ENCODE results near the gene ZBTB12. TPM values are rescaled to one million over a fixed set of nuclear protein-coding genes. Genes with fewer than 3 reads are reported as not detected.
A peak's percentile ranks its signal among the peaks of the same experiment; 100 is the strongest.
"Not testable (repeated sequence)": the region's sequence is repeated elsewhere in the genome, so short reads cannot be mapped to it uniquely, and the experiment has no call there.

The ZBTB12 gene
- total RNA-seq, 2 donors from 2014 or later, result 1.3 to 2.4 TPM

- DNase-seq (ENCODE audit: low spot score in 2 of 2); H3K9me3 Mint-ChIP-seq; H3K27ac Mint-ChIP-seq; H3K36me3 Mint-ChIP-seq: not testable (repeated sequence)
- peak in 1 of 2 donors; percentile 18 for ATAC-seq
Observed at GRCh38 chr6:31851980-31852718, 49.7 kb downstream of the ZBTB12 start.

- no peak overlapping the region for H3K27ac Mint-ChIP-seq
- DNase-seq (ENCODE audit: low spot score in 2 of 2) (no peak), ATAC-seq (no peak)
- no peaks in the 10 kb centered on the region for H3K9me3 Mint-ChIP-seq
- H3K36me3 Mint-ChIP-seq, result no peaks in the 10 kb centered on the region
Observed at GRCh38 chr6:31851485-31851832, 50.4 kb downstream of the ZBTB12 start.

DNA sequence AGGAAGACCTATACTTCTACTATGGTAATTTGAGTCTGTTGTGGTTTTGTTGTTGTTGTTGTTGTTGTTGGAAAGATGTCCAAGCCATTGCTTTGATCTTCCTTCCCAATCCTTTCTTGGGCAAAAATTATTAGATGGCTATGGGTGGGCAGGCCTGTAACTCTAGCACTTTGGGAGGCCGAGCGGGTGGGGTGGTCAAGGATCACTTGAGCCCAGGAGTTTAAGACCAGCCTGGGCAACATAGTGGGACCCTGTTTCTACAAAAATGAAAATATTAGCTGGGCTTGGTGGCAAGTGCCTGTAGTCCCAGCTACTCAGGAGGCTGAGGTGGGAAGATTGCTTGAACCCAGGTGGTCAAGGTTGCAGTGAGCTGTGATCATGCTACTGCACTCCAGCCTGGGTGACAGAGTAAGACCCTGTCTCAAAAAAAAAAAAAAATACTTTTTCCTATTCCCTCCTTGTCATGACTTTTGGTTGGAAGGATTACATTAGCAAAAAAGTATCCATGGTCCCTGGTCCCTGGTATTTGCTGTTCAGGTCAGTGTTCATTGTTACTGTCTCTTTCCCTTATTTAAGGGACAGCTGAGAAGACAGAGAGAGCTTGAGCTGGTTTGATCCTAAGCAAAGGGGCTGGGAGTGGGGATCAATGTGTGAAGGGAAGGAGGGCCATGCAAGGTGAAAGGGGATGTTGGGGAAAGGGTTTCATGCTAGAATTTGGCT lies 51.0 kb downstream of the ZBTB12 start:
- no peak overlapping the region for H3K27ac Mint-ChIP-seq
- no peak for DNase-seq (ENCODE audit: low spot score in 2 of 2)
- H3K9me3 Mint-ChIP-seq, result no peaks in the 10 kb centered on the region
- ATAC-seq, result no peak
- no peaks in the 10 kb centered on the region for H3K36me3 Mint-ChIP-seq

Other genes with a start within 250 kb of the ZBTB12 start
- gene BAG6, start 249.4 kb downstream of the ZBTB12 start, total RNA-seq, result 100 to 1,000 TPM; 286 to 303 TPM
- gene APOM, start 246.2 kb downstream of the ZBTB12 start, total RNA-seq, result 1 to 10 TPM; 2.6 to 2.7 TPM
- 10 to 100 TPM; 15.0 to 16.4 TPM for gene C6orf47, start 241.3 kb downstream of the ZBTB12 start, total RNA-seq
- 10 to 100 TPM; 36.2 to 39.0 TPM for gene GPANK1, start 237.1 kb downstream of the ZBTB12 start, total RNA-seq
- 100 to 1,000 TPM; 242 to 251 TPM for gene CSNK2B, start 236.0 kb downstream of the ZBTB12 start, total RNA-seq
- 10 to 100 TPM; 23.4 to 26.5 TPM for gene LY6G5B, start 232.1 kb downstream of the ZBTB12 start, total RNA-seq
- gene LY6G5C, start 221.0 kb downstream of the ZBTB12 start, total RNA-seq, result 1 to 10 TPM; 1.8 to 4.1 TPM
- gene ABHD16A, start 198.8 kb downstream of the ZBTB12 start, total RNA-seq, result 10 to 100 TPM; 33.1 to 46.8 TPM
- gene LY6G6F, start 195.2 kb downstream of the ZBTB12 start, total RNA-seq, result not detected
- not detected for gene LY6G6D, start 186.7 kb downstream of the ZBTB12 start, total RNA-seq
- not detected for gene LY6G6C, start 180.3 kb downstream of the ZBTB12 start, total RNA-seq
- gene MPIG6B, start 178.7 kb downstream of the ZBTB12 start, total RNA-seq, result not detected
- 10 to 100 TPM in 1 of 2 donors, 1 to 10 TPM in 1; 6.7 to 42.6 TPM for gene DDAH2, start 172.8 kb downstream of the ZBTB12 start, total RNA-seq
- 100 to 1,000 TPM; 440 to 455 TPM for gene CLIC1, start 165.6 kb downstream of the ZBTB12 start, total RNA-seq
- gene MSH5, start 162.1 kb downstream of the ZBTB12 start, total RNA-seq, result 100 to 1,000 TPM; 116 to 158 TPM
- gene SAPCD1, start 139.4 kb downstream of the ZBTB12 start, total RNA-seq, result 10 to 100 TPM; 13.3 to 21.3 TPM
- gene VWA7, start 124.8 kb downstream of the ZBTB12 start, total RNA-seq, result 1 to 10 TPM in 1 of 2 donors, under 1 TPM in 1; 0.68 to 2.6 TPM
- 100 to 1,000 TPM in 1 of 2 donors, 10 to 100 TPM in 1; 57.7 to 127 TPM for gene VARS1, start 106.3 kb downstream of the ZBTB12 start, total RNA-seq
- gene LSM2, start 95.1 kb downstream of the ZBTB12 start, total RNA-seq, result 100 to 1,000 TPM; 150 to 173 TPM
- 1 to 10 TPM; 2.3 to 2.8 TPM for gene HSPA1L, start 86.8 kb downstream of the ZBTB12 start, total RNA-seq
- 10 to 100 TPM; 55.1 to 79.8 TPM for gene HSPA1A, start 86.5 kb downstream of the ZBTB12 start, total RNA-seq
- 100 to 1,000 TPM in 1 of 2 donors, 10 to 100 TPM in 1; 53.8 to 171 TPM for gene HSPA1B, start 74.3 kb downstream of the ZBTB12 start, total RNA-seq
- gene NEU1, start 39.3 kb downstream of the ZBTB12 start, total RNA-seq, result 10 to 100 TPM; 18.6 to 48.8 TPM
- under 1 TPM in 1 of 2 donors, not detected in 1; 0.29 TPM for gene SLC44A4, start 23.1 kb downstream of the ZBTB12 start, total RNA-seq
- gene EHMT2, start 4.4 kb downstream of the ZBTB12 start, total RNA-seq, result 10 to 100 TPM; 40.1 to 58.5 TPM
- gene C2, start 25.6 kb upstream of the ZBTB12 start, total RNA-seq, result 1 to 10 TPM in 1 of 2 donors, under 1 TPM in 1; 0.53 to 5.2 TPM
- 1 to 10 TPM; 1.9 to 3.6 TPM for gene CFB, start 44.0 kb upstream of the ZBTB12 start, total RNA-seq
- gene NELFE, start 56.9 kb upstream of the ZBTB12 start, total RNA-seq, result 10 to 100 TPM; 69.7 to 70.9 TPM
- 100 to 1,000 TPM in 1 of 2 donors, 10 to 100 TPM in 1; 91.8 to 115 TPM for gene SKIC2, start 57.1 kb upstream of the ZBTB12 start, total RNA-seq
- gene DXO, start 70.1 kb upstream of the ZBTB12 start, total RNA-seq, result 10 to 100 TPM; 16.2 to 18.5 TPM
- 1 to 10 TPM; 4.1 to 8.1 TPM for gene C4A, start 80.0 kb upstream of the ZBTB12 start, total RNA-seq
- gene C4B, start 112.7 kb upstream of the ZBTB12 start, total RNA-seq, result 1 to 10 TPM; 3.9 to 5.2 TPM
- gene CYP21A2, start 136.3 kb upstream of the ZBTB12 start, total RNA-seq, result under 1 TPM; 0.32 to 0.49 TPM
- gene TNXB, start 207.3 kb upstream of the ZBTB12 start, total RNA-seq, result 10 to 100 TPM; 10.1 to 30.4 TPM
- 100 to 1,000 TPM in 1 of 2 donors, 10 to 100 TPM in 1; 87.5 to 101 TPM for gene ATF6B, start 226.2 kb upstream of the ZBTB12 start, total RNA-seq
- gene FKBPL, start 228.2 kb upstream of the ZBTB12 start, total RNA-seq, result 10 to 100 TPM in 1 of 2 donors, 1 to 10 TPM in 1; 9.3 to 15.8 TPM
- gene PRRT1, start 249.9 kb upstream of the ZBTB12 start, total RNA-seq, result under 1 TPM; 0.77 to 0.84 TPM